Mucosa of rectum (tissue), 2 donors: ENCODE results near the gene DNAH2.

Source experiments
- H3K27ac ChIP-seq, 2 donors: one replicate each; pipeline ENCODE4 v1.7.0; 2013; ENCODE audit warnings: inconsistent platforms in 2 of 2, low read depth in 2 of 2, low read length in 2 of 2
- H3K27me3 ChIP-seq, 2 donors: one replicate each; pipeline ENCODE4 v1.7.0; 2013; ENCODE audit warnings: low read length in 2 of 2; ENCODE audit not compliant: control insufficient read depth in 2 of 2, insufficient read depth in 2 of 2
- H3K36me3 ChIP-seq, 2 donors: one replicate each; pipeline ENCODE4 v1.7.0; 2013; ENCODE audit warnings: low read length in 2 of 2; ENCODE audit not compliant: control insufficient read depth in 2 of 2, insufficient read depth in 2 of 2
- H3K4me1 ChIP-seq, 2 donors: one replicate each; pipeline ENCODE4 v1.7.0; 2013; ENCODE audit warnings: low read length in 2 of 2, mild to moderate bottlenecking in 1 of 2; ENCODE audit not compliant: control insufficient read depth in 2 of 2, insufficient read depth in 2 of 2
- H3K4me3 ChIP-seq, 2 donors: one replicate each; pipeline ENCODE4 v1.7.0; 2013; ENCODE audit warnings: low read length in 2 of 2
- H3K9ac ChIP-seq, 2 donors: one replicate each; pipeline ENCODE4 v1.7.0; 2013; ENCODE audit warnings: low read length in 2 of 2, low read depth in 1 of 2, mild to moderate bottlenecking in 1 of 2
- H3K9me3 ChIP-seq, 2 donors: one replicate each; pipeline ENCODE4 v1.7.0; 2013; ENCODE audit warnings: low read length in 2 of 2; ENCODE audit not compliant: control insufficient read depth in 2 of 2
- donor health status: healthy.
- donor health status: Normal muscosa, but diverticular disease.

Gene DNAH2

GRCh38 chr17:7867881-7868329 lies 150.4 kb downstream of the DNAH2 start:
- Histone ChIP-seq H3K27ac (peak overlapping the region in 1 of 2 donors; percentile 43), H3K9me3 (no peaks in the 10 kb centered on the region), H3K36me3 (no peaks in the 10 kb centered on the region), H3K9ac (peak overlapping the region in 1 of 2 donors; percentile 5), H3K27me3 (no peaks in the 10 kb centered on the region), H3K4me1 (peaks cover 5 to 6% of the 10 kb centered on the region in 2 donors), H3K4me3 (no peak overlapping the region)

- H3K9ac ChIP-seq = no peak overlapping the region
- peaks cover 0 to 2% of the 10 kb centered on the region in 2 donors for H3K4me1 ChIP-seq
- no peak overlapping the region for H3K27ac ChIP-seq
- H3K9me3 ChIP-seq = no peaks in the 10 kb centered on the region
- H3K36me3 ChIP-seq = no peaks in the 10 kb centered on the region
- H3K4me3 ChIP-seq = no peak overlapping the region
- H3K27me3 ChIP-seq = no peaks in the 10 kb centered on the region
Observed at GRCh38 chr17:7873051-7873450, 155.5 kb downstream of the DNAH2 start.

GRCh38 chr17:7875804-7876370 lies 158.3 kb downstream of the DNAH2 start:
- Histone ChIP-seq H3K4me1 (peaks cover 0 to 9% of the 10 kb centered on the region in 2 donors), H3K27me3 (no peaks in the 10 kb centered on the region), H3K36me3 (peaks cover 2 to 7% of the 10 kb centered on the region in 2 donors), H3K9ac (no peak overlapping the region), H3K4me3 (no peak overlapping the region), H3K27ac (no peak overlapping the region), H3K9me3 (no peaks in the 10 kb centered on the region)

- Histone ChIP-seq H3K36me3 (peaks cover 2 to 14% of the 10 kb centered on the region in 2 donors), H3K27ac (no peak overlapping the region), H3K27me3 (no peaks in the 10 kb centered on the region), H3K9ac (no peak overlapping the region), H3K4me1 (peaks cover 5 to 21% of the 10 kb centered on the region in 2 donors), H3K9me3 (no peaks in the 10 kb centered on the region), H3K4me3 (no peak overlapping the region)
Observed at GRCh38 chr17:7878234-7878633, 160.7 kb downstream of the DNAH2 start.

- H3K9me3 ChIP-seq = no peaks in the 10 kb centered on the region
- no peak overlapping the region for H3K27ac ChIP-seq
- peaks cover 10 to 24% of the 10 kb centered on the region in 2 donors for H3K4me1 ChIP-seq
Observed at GRCh38 chr17:7880076-7880868, 162.7 kb downstream of the DNAH2 start.

GRCh38 chr17:7881276-7882054 lies 163.9 kb downstream of the DNAH2 start:
- Histone ChIP-seq H3K36me3 (peaks cover 2 to 14% of the 10 kb centered on the region in 2 donors), H3K4me1 (peaks cover 16 to 33% of the 10 kb centered on the region in 2 donors), H3K27ac (peak overlapping the region in 1 of 2 donors; percentile 6), H3K9ac (peak overlapping the region in 1 of 2 donors; percentile 19), H3K9me3 (no peaks in the 10 kb centered on the region), H3K4me3 (no peak overlapping the region), H3K27me3 (no peaks in the 10 kb centered on the region)

More at GRCh38 chr17:7880076-7880868, 162.7 kb downstream of the DNAH2 start:
- Histone ChIP-seq H3K9ac (peak overlapping the region in 1 of 2 donors; percentile 19), H3K27me3 (no peaks in the 10 kb centered on the region), H3K4me3 (no peak overlapping the region), H3K36me3 (peaks cover 2 to 14% of the 10 kb centered on the region in 2 donors)

GRCh38 chr17:7882068-7882467 lies 164.5 kb downstream of the DNAH2 start:
- H3K27ac ChIP-seq = peak overlapping the region in 1 of 2 donors; percentile 1
- H3K27me3 ChIP-seq = no peaks in the 10 kb centered on the region
- H3K4me3 ChIP-seq = no peak overlapping the region
- peaks cover 20 to 39% of the 10 kb centered on the region in 2 donors for H3K4me1 ChIP-seq
- H3K9me3 ChIP-seq = no peaks in the 10 kb centered on the region
- H3K36me3 ChIP-seq = peaks cover 2 to 14% of the 10 kb centered on the region in 2 donors
- H3K9ac ChIP-seq = no peak overlapping the region

- Histone ChIP-seq H3K27me3 (no peaks in the 10 kb centered on the region), H3K36me3 (peaks cover 2 to 14% of the 10 kb centered on the region in 2 donors), H3K4me3 (no peak overlapping the region), H3K9me3 (no peaks in the 10 kb centered on the region), H3K27ac (peak overlapping the region in 1 of 2 donors; percentile 32), H3K9ac (no peak overlapping the region), H3K4me1 (peaks cover 24 to 43% of the 10 kb centered on the region in 2 donors)
Observed at GRCh38 chr17:7882629-7883028, 165.1 kb downstream of the DNAH2 start.
